GM12892 (cell line): Measurements from ENCODE around the gene JAK1.
A peak's percentile ranks its signal among the peaks of the same experiment; 100 is the strongest.

Experiments used
- POLR2A ChIP-seq: IDR thresholded peaks from 2 replicates; pipeline ENCODE4 v1.6.1; 2011; ENCODE audit warnings: low read depth, low read length, control low read depth
- POLR2AphosphoS5 ChIP-seq: IDR thresholded peaks from 2 replicates; pipeline ENCODE4 v1.6.1; 2011; ENCODE audit warnings: low read depth, low read length, control low read depth
- TAF1 ChIP-seq: IDR thresholded peaks from 2 replicates; pipeline ENCODE4 v1.6.1; 2011; ENCODE audit warnings: low read depth, mild to moderate bottlenecking, control low read depth, low read length, borderline replicate concordance

GRCh38 chr1:64966158-64966971 is at the start of gene JAK1:
- TF ChIP-seq POLR2A, result peak; percentile 74; the same call in 1 of the 2 replicates
- TF ChIP-seq POLR2AphosphoS5, result no peak
- no peak for TF ChIP-seq TAF1
